HEK293 (cell line): ENCODE data around the gene SLC6A9.

Experiments
- CTCF ChIP-seq: fragments of 450-650 bp; formaldehyde crosslinking; IDR thresholded peaks from 2 replicates; pipeline ENCODE4 v1.5.1; 2016; ENCODE audit warnings: missing biosample characterization, missing genetic modification characterization
- ZBTB1 ChIP-seq: fragments of 450-650 bp; formaldehyde crosslinking; IDR thresholded peaks from 2 replicates; pipeline ENCODE4 v1.5.1; 2016; ENCODE audit warnings: missing biosample characterization, missing genetic modification characterization
- ZNF132 ChIP-seq: fragments of 450-650 bp; formaldehyde crosslinking; IDR thresholded peaks from 2 replicates; pipeline ENCODE4 v1.5.1; 2017; ENCODE audit warnings: missing biosample characterization, missing genetic modification characterization, borderline replicate concordance
- ZNF140 ChIP-seq: fragments of 450-650 bp; formaldehyde crosslinking; IDR thresholded peaks from 2 replicates; pipeline ENCODE4 v1.5.1; 2016; ENCODE audit warnings: missing biosample characterization, missing genetic modification characterization
- ZNF335 ChIP-seq: fragments of 450-650 bp; formaldehyde crosslinking; conservative IDR thresholded peaks from 2 replicates; pipeline ENCODE4 v1.5.1; 2016; ENCODE audit warnings: missing biosample characterization, missing genetic modification characterization
- ZNF558 ChIP-seq: fragments of 450-650 bp; formaldehyde crosslinking; IDR thresholded peaks from 2 replicates; pipeline ENCODE4 v1.5.1; 2016; ENCODE audit warnings: missing biosample characterization, missing genetic modification characterization
- TF ChIP-seq, protein P1 (sequence below): fragments of 450-650 bp; formaldehyde crosslinking; IDR thresholded peaks from 2 replicates; pipeline ENCODE4 v1.5.1; 2016; ENCODE audit warnings: missing biosample characterization, missing genetic modification characterization
- TF ChIP-seq, protein P2 (sequence below): fragments of 450-650 bp; formaldehyde crosslinking; optimal IDR thresholded peaks from 2 replicates; pipeline ENCODE3; 2016; ENCODE audit warnings: missing biosample characterization, mild to moderate bottlenecking, missing genetic modification characterization
- TF ChIP-seq, protein P3 (sequence below): fragments of 450-650 bp; formaldehyde crosslinking; IDR thresholded peaks from 2 replicates; pipeline ENCODE4 v1.5.1; 2016; ENCODE audit warnings: missing biosample characterization, missing genetic modification characterization

GRCh38 chr1:43997295-43997999 lies 33.8 kb downstream of the SLC6A9 start:
- no peak for TF ChIP-seq ZNF140 (tag by site-specific recombination)
- TF ChIP-seq ZNF132, result no peak
- no peak for TF ChIP-seq CTCF (tag by site-specific recombination)
- TF ChIP-seq, protein P1, sequence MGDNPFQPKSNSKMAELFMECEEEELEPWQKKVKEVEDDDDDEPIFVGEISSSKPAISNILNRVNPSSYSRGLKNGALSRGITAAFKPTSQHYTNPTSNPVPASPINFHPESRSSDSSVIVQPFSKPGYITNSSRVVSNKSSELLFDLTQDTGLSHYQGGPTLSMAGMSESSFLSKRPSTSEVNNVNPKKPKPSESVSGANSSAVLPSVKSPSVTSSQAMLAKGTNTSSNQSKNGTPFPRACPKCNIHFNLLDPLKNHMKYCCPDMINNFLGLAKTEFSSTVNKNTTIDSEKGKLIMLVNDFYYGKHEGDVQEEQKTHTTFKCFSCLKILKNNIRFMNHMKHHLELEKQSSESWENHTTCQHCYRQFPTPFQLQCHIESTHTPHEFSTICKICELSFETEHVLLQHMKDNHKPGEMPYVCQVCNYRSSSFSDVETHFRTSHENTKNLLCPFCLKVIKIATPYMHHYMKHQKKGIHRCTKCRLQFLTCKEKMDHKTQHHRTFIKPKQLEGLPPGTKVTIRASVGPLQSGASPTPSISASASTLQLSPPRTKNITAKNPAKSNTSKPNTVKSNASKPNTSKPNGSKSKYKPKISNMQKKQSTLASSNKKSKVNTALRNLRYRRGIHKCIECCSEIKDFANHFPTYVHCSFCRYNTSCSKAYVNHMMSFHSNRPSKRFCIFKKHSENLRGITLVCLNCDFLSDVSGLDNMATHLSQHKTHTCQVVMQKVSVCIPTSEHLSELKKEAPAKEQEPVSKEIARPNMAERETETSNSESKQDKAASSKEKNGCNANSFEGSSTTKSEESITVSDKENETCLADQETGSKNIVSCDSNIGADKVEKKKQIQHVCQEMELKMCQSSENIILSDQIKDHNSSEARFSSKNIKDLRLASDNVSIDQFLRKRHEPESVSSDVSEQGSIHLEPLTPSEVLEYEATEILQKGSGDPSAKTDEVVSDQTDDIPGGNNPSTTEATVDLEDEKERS, result no peak
- TF ChIP-seq, protein P2, sequence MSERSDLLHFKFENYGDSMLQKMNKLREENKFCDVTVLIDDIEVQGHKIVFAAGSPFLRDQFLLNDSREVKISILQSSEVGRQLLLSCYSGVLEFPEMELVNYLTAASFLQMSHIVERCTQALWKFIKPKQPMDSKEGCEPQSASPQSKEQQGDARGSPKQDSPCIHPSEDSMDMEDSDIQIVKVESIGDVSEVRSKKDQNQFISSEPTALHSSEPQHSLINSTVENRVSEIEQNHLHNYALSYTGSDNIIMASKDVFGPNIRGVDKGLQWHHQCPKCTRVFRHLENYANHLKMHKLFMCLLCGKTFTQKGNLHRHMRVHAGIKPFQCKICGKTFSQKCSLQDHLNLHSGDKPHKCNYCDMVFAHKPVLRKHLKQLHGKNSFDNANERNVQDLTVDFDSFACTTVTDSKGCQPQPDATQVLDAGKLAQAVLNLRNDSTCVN (tag by site-specific recombination), result no peak
- TF ChIP-seq, protein P3, sequence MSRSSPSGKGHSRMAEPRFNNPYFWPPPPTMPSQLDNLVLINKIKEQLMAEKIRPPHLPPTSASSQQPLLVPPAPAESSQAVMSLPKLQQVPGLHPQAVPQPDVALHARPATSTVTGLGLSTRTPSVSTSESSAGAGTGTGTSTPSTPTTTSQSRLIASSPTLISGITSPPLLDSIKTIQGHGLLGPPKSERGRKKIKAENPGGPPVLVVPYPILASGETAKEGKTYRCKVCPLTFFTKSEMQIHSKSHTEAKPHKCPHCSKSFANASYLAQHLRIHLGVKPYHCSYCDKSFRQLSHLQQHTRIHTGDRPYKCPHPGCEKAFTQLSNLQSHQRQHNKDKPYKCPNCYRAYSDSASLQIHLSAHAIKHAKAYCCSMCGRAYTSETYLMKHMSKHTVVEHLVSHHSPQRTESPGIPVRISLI (tag by site-specific recombination), result no peak
- no peak for TF ChIP-seq ZBTB1 (tag by site-specific recombination)
- TF ChIP-seq ZNF558 (tag by site-specific recombination), result no peak
- no peak for TF ChIP-seq ZNF335 (tag by site-specific recombination)
